Brain microvascular endothelial cell (primary cell): ENCODE results near the gene CD44.

Experiments
- DNase-seq: peaks from one replicate; pipeline ENCODE4 v3.0.0-alpha.2; 2020
- H3K27ac ChIP-seq: fragments of 250-450 bp; sonication (Bioruptor Pico); 2 replicates; pipeline ENCODE4 v1.5.1; 2020; ENCODE audit warnings: mild to moderate bottlenecking, moderate library complexity
- H3K27me3 ChIP-seq: fragments of 250-450 bp; sonication (Bioruptor Pico); replicated peaks from 2 replicates; pipeline ENCODE4 v1.5.1; 2020; ENCODE audit warnings: mild to moderate bottlenecking
- H3K36me3 ChIP-seq: fragments of 250-450 bp; sonication (Bioruptor Pico); replicated peaks from 2 replicates; pipeline ENCODE4 v1.5.1; 2020; ENCODE audit warnings: mild to moderate bottlenecking
- H3K4me3 ChIP-seq: 2 replicates; pipeline ENCODE4 v1.5.1; 2011; ENCODE audit warnings: low read depth, mild to moderate bottlenecking, control low read depth, low read length, moderate library complexity
- in situ Hi-C: cut with HindIII; loops from 2 replicates; pipeline ENCODE4 v1.10.0; 2017; ENCODE audit warnings: low sequenced_read_pairs, low pct_ligation_motif_present
- TF ChIP-seq, protein P1 (sequence below): IDR thresholded peaks from 2 replicates; pipeline ENCODE4 v1.5.1; 2011; ENCODE audit warnings: low read depth, mild to moderate bottlenecking, moderate library complexity, low read length, control low read depth, inconsistent platforms; ENCODE audit errors: missing control alignments

The CD44 gene

DNA sequence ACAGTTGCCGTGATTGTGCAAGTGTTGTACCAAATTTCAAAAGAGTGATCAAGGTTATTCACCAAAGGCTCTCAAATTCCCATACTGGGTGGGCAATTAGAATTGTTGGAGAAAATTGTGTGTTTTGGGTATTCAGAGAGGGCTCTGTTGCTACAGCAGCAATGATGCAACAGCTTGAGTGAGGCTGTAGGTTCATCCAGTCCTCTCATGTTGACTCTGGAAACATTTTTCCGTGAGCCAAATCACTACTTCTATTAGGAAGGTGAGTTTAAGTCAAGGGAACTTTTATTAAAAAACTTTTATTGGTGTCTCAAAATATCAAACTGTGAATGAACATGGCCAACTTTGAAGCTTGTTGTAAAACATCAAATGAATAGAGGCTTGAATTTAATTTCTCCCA is 116.5 kb downstream of the CD44 start:
- TF ChIP-seq, protein P1, sequence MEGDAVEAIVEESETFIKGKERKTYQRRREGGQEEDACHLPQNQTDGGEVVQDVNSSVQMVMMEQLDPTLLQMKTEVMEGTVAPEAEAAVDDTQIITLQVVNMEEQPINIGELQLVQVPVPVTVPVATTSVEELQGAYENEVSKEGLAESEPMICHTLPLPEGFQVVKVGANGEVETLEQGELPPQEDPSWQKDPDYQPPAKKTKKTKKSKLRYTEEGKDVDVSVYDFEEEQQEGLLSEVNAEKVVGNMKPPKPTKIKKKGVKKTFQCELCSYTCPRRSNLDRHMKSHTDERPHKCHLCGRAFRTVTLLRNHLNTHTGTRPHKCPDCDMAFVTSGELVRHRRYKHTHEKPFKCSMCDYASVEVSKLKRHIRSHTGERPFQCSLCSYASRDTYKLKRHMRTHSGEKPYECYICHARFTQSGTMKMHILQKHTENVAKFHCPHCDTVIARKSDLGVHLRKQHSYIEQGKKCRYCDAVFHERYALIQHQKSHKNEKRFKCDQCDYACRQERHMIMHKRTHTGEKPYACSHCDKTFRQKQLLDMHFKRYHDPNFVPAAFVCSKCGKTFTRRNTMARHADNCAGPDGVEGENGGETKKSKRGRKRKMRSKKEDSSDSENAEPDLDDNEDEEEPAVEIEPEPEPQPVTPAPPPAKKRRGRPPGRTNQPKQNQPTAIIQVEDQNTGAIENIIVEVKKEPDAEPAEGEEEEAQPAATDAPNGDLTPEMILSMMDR: no peak
- Histone ChIP-seq H3K4me3 (no peak overlapping the region), H3K36me3 (no peaks in the 10 kb centered on the region), H3K27ac (no peak overlapping the region), H3K27me3 (no peaks in the 10 kb centered on the region)
- in situ Hi-C loops: no loop called here
- no peak for DNase-seq

GRCh38 chr11:35256296-35256695 is 117.3 kb downstream of the CD44 start:
- Histone ChIP-seq H3K27me3 (no peaks in the 10 kb centered on the region), H3K4me3 (no peak overlapping the region), H3K36me3 (no peaks in the 10 kb centered on the region), H3K27ac (no peak overlapping the region)
- in situ Hi-C loops: no loop called here
- TF ChIP-seq, protein P1: no peak
- DNase-seq: no peak

DNA sequence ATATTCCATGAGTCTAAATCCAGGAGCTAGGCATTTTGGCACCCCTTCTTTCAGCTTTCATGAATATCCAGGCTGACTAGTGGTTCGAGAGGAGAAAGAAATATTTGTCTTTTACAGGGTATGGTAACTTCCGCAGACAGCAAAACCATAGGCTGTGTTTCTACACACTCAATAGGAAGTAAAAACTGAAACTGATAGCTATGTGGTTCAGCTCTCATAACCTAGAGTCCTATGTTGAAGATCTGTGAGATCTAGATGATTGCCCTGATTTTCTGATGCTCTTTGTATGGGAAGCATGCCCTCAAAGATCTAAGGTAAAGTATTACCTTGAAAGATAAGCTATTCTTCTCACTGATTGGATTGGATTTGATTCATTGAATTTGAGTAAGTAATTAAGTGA is 118.3 kb downstream of the CD44 start:
- in situ Hi-C loops: no loop called here
- TF ChIP-seq, protein P1: no peak
- no peak for DNase-seq
- Histone ChIP-seq H3K27me3 (no peaks in the 10 kb centered on the region), H3K27ac (no peak overlapping the region), H3K4me3 (no peak overlapping the region), H3K36me3 (no peaks in the 10 kb centered on the region)

GRCh38 chr11:35259529-35259928 is 120.6 kb downstream of the CD44 start:
- TF ChIP-seq, protein P1: no peak
- Histone ChIP-seq H3K27ac (no peak overlapping the region), H3K4me3 (no peak overlapping the region), H3K36me3 (no peaks in the 10 kb centered on the region), H3K27me3 (no peaks in the 10 kb centered on the region)
- no peak for DNase-seq
- in situ Hi-C loops: no loop called here

DNA sequence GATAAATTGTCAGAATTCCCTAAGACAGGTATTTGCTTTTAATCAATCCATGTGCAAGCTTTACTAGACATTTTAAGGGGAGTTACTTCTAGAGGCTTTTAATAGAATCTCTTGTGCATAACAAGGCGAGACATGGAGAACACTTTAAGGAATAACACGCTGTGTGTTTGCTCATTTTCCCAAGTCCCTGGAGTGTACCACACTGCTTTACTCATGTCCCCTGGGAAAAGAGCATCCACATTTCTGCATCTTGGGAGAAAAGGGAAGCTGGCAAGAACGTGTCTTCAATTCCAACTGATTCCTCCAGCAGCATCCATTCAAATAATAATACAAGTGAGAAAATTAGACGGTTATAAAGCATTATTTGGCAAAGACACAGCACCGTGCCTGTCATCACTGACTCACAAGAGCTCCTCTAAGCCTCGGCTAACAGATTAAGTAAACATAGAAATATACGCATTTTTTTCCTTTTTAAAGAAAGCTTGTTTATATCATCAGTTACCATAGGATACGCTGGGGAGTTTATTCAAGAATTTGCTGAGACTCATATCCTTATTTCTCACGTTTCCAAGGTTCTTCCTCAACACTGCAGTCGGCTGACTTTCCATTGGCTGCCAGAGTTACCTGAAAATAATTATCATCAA is 121.5 kb downstream of the CD44 start:
- no peaks in the 10 kb centered on the region for H3K27me3 ChIP-seq
- in situ Hi-C loops: no loop called here
- no peaks in the 10 kb centered on the region for H3K36me3 ChIP-seq
- TF ChIP-seq, protein P1: no peak
- peak; percentile 84 for DNase-seq
- H3K4me3 ChIP-seq: no peak overlapping the region
- H3K27ac ChIP-seq: peak overlapping the region; percentile 44

DNA sequence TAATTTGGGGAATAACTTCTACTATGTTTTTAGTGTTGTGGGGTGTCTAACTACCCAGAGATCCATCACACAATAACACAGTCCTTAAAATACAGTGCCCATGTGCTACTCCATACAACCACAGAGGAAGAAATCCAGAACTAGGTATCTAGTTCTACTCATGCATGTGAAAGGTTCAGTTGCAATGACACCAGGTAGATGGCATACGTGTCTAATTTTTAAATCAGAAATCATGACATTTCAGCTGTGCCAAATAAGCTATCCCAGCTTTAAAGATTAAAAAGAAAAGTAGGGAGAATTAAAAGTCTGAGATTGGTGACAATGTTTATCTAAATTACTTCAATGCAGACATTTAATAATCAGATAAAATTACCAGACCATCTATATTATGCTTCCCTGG is 122.2 kb downstream of the CD44 start:
- DNase-seq: no peak
- TF ChIP-seq, protein P1: no peak
- Histone ChIP-seq H3K4me3 (no peak overlapping the region), H3K27ac (peak overlapping the region; percentile 44), H3K27me3 (no peaks in the 10 kb centered on the region), H3K36me3 (no peaks in the 10 kb centered on the region)
- in situ Hi-C loops: no loop called here
